HG03139 (cell line): Measurements from ENCODE around the gene ITPK1.
"Not testable (repeated sequence)": the region's sequence is repeated elsewhere in the genome, so short reads cannot be mapped to it uniquely, and the experiment has no call there.

ENCODE experiments used
- ATAC-seq: cut with Tn5 transposase; IDR thresholded peaks from one replicate; pipeline ENCODE4 v1.9.1; 2021; ENCODE audit not compliant: unreplicated experiment

ITPK1 gene

GRCh38 chr14:93115821-93116675 is at the start of gene ITPK1:
ITPK1 (minus strand) TSS chr14:93115925; CDS start chr14:93115163, 762 bp downstream.
- peak; percentile 42 for ATAC-seq

- no peak for ATAC-seq
Measured at GRCh38 chr14:93163564-93163963, 47.8 kb upstream of the ITPK1 start.

GRCh38 chr14:93161411-93161940 is 45.8 kb upstream of the ITPK1 start:
- ATAC-seq = no peak

GRCh38 chr14:93160353-93160801 is 44.7 kb upstream of the ITPK1 start:
- no peak for ATAC-seq

- ATAC-seq = not testable (repeated sequence)
Measured at GRCh38 chr14:93159625-93160352, 44.1 kb upstream of the ITPK1 start.

- not testable (repeated sequence) for ATAC-seq
Measured at GRCh38 chr14:93158349-93158748, 42.6 kb upstream of the ITPK1 start.

GRCh38 chr14:93156693-93157369 is 41.1 kb upstream of the ITPK1 start:
- no peak for ATAC-seq

GRCh38 chr14:93155667-93156066 is 39.9 kb upstream of the ITPK1 start:
- ATAC-seq = no peak

GRCh38 chr14:93153121-93153520 is 37.4 kb upstream of the ITPK1 start:
- ATAC-seq = no peak

- ATAC-seq = no peak
Measured at GRCh38 chr14:93150227-93151208, 34.8 kb upstream of the ITPK1 start.

- no peak for ATAC-seq
Measured at GRCh38 chr14:93148979-93149378, 33.3 kb upstream of the ITPK1 start.

- ATAC-seq = no peak
Measured at GRCh38 chr14:93146119-93146518, 30.4 kb upstream of the ITPK1 start.

- ATAC-seq = no peak
Measured at GRCh38 chr14:93142854-93143652, 27.3 kb upstream of the ITPK1 start.

- ATAC-seq = no peak
Measured at GRCh38 chr14:93137864-93138263, 22.1 kb upstream of the ITPK1 start.

GRCh38 chr14:93136508-93136907 is 20.8 kb upstream of the ITPK1 start:
- ATAC-seq = not testable (repeated sequence)

- no peak for ATAC-seq
Measured at GRCh38 chr14:93136009-93136408, 20.3 kb upstream of the ITPK1 start.

- ATAC-seq = no peak
Measured at GRCh38 chr14:93135399-93135798, 19.7 kb upstream of the ITPK1 start.

GRCh38 chr14:93133464-93133863 is 17.7 kb upstream of the ITPK1 start:
- ATAC-seq = no peak

GRCh38 chr14:93132472-93133065 is 16.8 kb upstream of the ITPK1 start:
- no peak for ATAC-seq
